A673 (cell line): ENCODE results near the gene MED27.

ENCODE experiments used
- EZH2 ChIP-seq: fragments of 200-600 bp; sonication (generic); IDR thresholded peaks from 2 replicates; pipeline ENCODE4 v1.6.1; 2017; ENCODE audit warnings: borderline replicate concordance, low read depth, mild to moderate bottlenecking, mixed read lengths, antibody characterized with exemption, low read length; ENCODE audit not compliant: poor library complexity, severe bottlenecking
- TF ChIP-seq, protein P1 (sequence below): fragments of 300-800, 200-600 bp; sonication (generic); conservative IDR thresholded peaks from 2 replicates; pipeline ENCODE4 v1.5.1; 2017; ENCODE audit warnings: low read depth, mild to moderate bottlenecking, antibody characterized with exemption, low read length, moderate library complexity, mixed read lengths

- TF ChIP-seq, protein P1, sequence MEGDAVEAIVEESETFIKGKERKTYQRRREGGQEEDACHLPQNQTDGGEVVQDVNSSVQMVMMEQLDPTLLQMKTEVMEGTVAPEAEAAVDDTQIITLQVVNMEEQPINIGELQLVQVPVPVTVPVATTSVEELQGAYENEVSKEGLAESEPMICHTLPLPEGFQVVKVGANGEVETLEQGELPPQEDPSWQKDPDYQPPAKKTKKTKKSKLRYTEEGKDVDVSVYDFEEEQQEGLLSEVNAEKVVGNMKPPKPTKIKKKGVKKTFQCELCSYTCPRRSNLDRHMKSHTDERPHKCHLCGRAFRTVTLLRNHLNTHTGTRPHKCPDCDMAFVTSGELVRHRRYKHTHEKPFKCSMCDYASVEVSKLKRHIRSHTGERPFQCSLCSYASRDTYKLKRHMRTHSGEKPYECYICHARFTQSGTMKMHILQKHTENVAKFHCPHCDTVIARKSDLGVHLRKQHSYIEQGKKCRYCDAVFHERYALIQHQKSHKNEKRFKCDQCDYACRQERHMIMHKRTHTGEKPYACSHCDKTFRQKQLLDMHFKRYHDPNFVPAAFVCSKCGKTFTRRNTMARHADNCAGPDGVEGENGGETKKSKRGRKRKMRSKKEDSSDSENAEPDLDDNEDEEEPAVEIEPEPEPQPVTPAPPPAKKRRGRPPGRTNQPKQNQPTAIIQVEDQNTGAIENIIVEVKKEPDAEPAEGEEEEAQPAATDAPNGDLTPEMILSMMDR = no peak
- TF ChIP-seq EZH2 = no peak
Observed at GRCh38 chr9:132020272-132020671, 59.4 kb downstream of the MED27 start.
